Heart left ventricle (tissue), 16 donors: ENCODE results near the gene SLC5A2. TPM values are rescaled to one million over a fixed set of nuclear protein-coding genes. Genes with fewer than 3 reads are reported as not detected.

Source experiments
- ATAC-seq, 4 donors: fragments of 200-7000 bp; cut with Tn5 transposase; one replicate each; pipeline ENCODE4 v1.9.1; 2020 to 2022; ENCODE audit warnings: moderate library complexity in 4 of 4, mild to moderate bottlenecking in 3 of 4, moderate number of reproducible peaks in 1 of 4
- DNase-seq, 5 donors: peaks; one replicate each; pipeline ENCODE4 v3.0.0-alpha.2; 2020
- H3K27ac ChIP-seq, 12 donors: fragments of 200-600 bp; sonication (generic) in 4 of 12; one replicate each; pipeline versions ENCODE4 v1.5.0 to v1.8.0; 2016 to 2022; ENCODE audit warnings: mild to moderate bottlenecking in 2 of 12
- H3K27me3 ChIP-seq, 9 donors: fragments of 200-600 bp; sonication (generic) in 2 of 9; one replicate each; pipeline versions ENCODE4 v1.5.1 to v1.8.0; 2016 to 2022; ENCODE audit warnings: mild to moderate bottlenecking in 3 of 9
- H3K36me3 ChIP-seq, 9 donors: fragments of 200-600 bp; sonication (generic) in 2 of 9; one replicate each; pipeline versions ENCODE4 v1.5.0 to v1.8.0; 2018 to 2022; ENCODE audit warnings: mild to moderate bottlenecking in 2 of 9
- H3K4me1 ChIP-seq, 12 donors: fragments of 200-600 bp; sonication (generic) in 4 of 12; one replicate each; pipeline versions ENCODE4 v1.5.0 to v1.8.0; 2016 to 2022; ENCODE audit warnings: mild to moderate bottlenecking in 3 of 12
- H3K4me3 ChIP-seq, 12 donors: fragments of 200-600 bp; sonication (generic) in 4 of 12; one replicate each; pipeline versions ENCODE4 v1.5.0 to v1.8.0; 2017 to 2022; ENCODE audit warnings: mild to moderate bottlenecking in 9 of 12, moderate library complexity in 4 of 12
- H3K9me3 ChIP-seq, 12 donors: fragments of 200-600 bp; sonication (generic) in 4 of 12; one replicate each; pipeline versions ENCODE4 v1.5.0 to v1.8.0; 2016 to 2022; ENCODE audit warnings: mild to moderate bottlenecking in 1 of 12
- CTCF ChIP-seq, 12 donors: fragments of 200-600 bp; sonication (generic) in 4 of 12; IDR thresholded peaks; one replicate each; pipeline versions ENCODE4 v1.5.0 to v1.8.0; 2018 to 2022; ENCODE audit warnings: antibody characterized with exemption in 12 of 12, mild to moderate bottlenecking in 5 of 12
- POLR2A ChIP-seq, 2 donors: fragments of 450-650 bp; IDR thresholded peaks; one replicate each; pipeline ENCODE4 v1.6.1; 2017; ENCODE audit warnings: antibody characterized with exemption in 2 of 2, mild to moderate bottlenecking in 2 of 2, moderate library complexity in 2 of 2
- WGBS, 4 donors: extraction: QIAGEN DNeasy Blood & Tissue Kit in 2 of 4; methylation state at CpG; one replicate each; pipeline versions ENCODE4 v1.1.5 to v1.1.7; 2013 to 2018; 5-methylcytosine and 5-hydroxymethylcytosine counted together
- intact Hi-C, 10 donors: fragments of 100-400 bp; cut with DNase I; formaldehyde crosslinking; loops; one replicate each; pipeline versions ENCODE4 v1.11.1 to v1.14.2; 2022
- polyA plus RNA-seq, 2 donors: library from polyadenylated mRNA; stranded (reverse); fragments of 200-250 nt; gene quantifications; one replicate each; pipeline ENCODE4 v1.2.3, GENCODE V29; 2013
- total RNA-seq, 9 donors: library from RNA; depleted of rRNA in 2 of 9; stranded (reverse); fragments of >200 nt in 2 of 9; fragmentation: NEBNext Ultra II Directional in 3 of 9; extraction: Animal tissue kit (Norgen Biotek cat#: 25700) in 3 of 9; gene quantifications; one replicate each; pipeline versions ENCODE4 v1.1.0 to v1.2.4, GENCODE V29; 2016 to 2023
- donor health status: ischemic (EF 13 %, LVEDD 7.1; RV severe dilation, severe dysfunction).
- donor health status: healthy with polysubstance abuse.
- donor health status: DM: no; HTN: yes; CAD: no.
- donor health status: DM: no; HTN: no; CAD: no.
- donor health status: ischemic (EF 25% LVEDD 6.9; RV normal size, moderate dysfunction).
- donor health status: ischemic (EF 25% LVEDD 5.7; RV mildly dilated, moderate dysfunction).
- donor health status: healthy.
- donor health status: DM: yes; HTN: yes; CAD: no.
- donor health status: ischemic (EF 35%, LVEDD 5.7; RV mildly dilated, moderate dysfunction).
- donor health status: nonischemic (EF 11% LVEDD 7.7; RV severe dilation, severe dysfunction).
- donor health status: DM: yes; HTN: yes; CAD: no.
- donor health status: PGD.
- donor health status: ischemic (EF 29% LVEDD 5.4; RV normal size, mild dysfunction).
- donor health status: nonischemic (EF 23%, LVEDD 6.1; RV moderate dilation, normal function).

Gene SLC5A2
- total and polyA plus RNA-seq, 11 donors, result 0.08 to 0.76 TPM; not detected in 9

- 77 to 83% (median 80%) methylated on average over 12 of the region's 12 CpGs for WGBS, 4 donors
- H3K9me3 ChIP-seq, result no peaks in the 10 kb centered on the region
- H3K4me3 ChIP-seq, result no peak overlapping the region
- peaks cover 0 to 50% (median 39%) of the 10 kb centered on the region in 9 donors for H3K36me3 ChIP-seq
- intact Hi-C loops, result loop anchor here in 2 of 10 donors (5.0 kb wide), 1 partner anchor 33 kb away; the partner anchor contains the start of gene RUSF1 (in 2 of the 2)
- TF ChIP-seq CTCF (IDR thresholded peaks at IDR 0.05) (no peak), POLR2A (IDR thresholded peaks at IDR 0.05) (no peak)
- H3K4me1 ChIP-seq, result peaks cover 0 to 31% (median 14%) of the 10 kb centered on the region in 12 donors
- peak overlapping the region in 1 of 12 donors; percentile 97 for H3K27ac ChIP-seq
- peaks cover 0 to 2% (median 0%) of the 10 kb centered on the region in 9 donors for H3K27me3 ChIP-seq
- ATAC-seq, result no peak
- DNase-seq, result no peak
Observed at GRCh38 chr16:31474173-31474714, 8.7 kb upstream of the SLC5A2 start.

GRCh38 chr16:31474773-31475738, 7.9 kb upstream of the SLC5A2 start:
- Histone ChIP-seq H3K27ac (peak overlapping the region in 1 of 12 donors; percentile 97), H3K36me3 (peaks cover 0 to 50% (median 39%) of the 10 kb centered on the region in 9 donors), H3K9me3 (no peaks in the 10 kb centered on the region), H3K27me3 (peaks cover 0 to 2% (median 0%) of the 10 kb centered on the region in 9 donors), H3K4me1 (peaks cover 0 to 31% (median 14%) of the 10 kb centered on the region in 12 donors), H3K4me3 (no peak overlapping the region)
- intact Hi-C loops, result loop anchor here in 2 of 10 donors (5.0 kb wide), 1 partner anchor 32 kb away; the partner anchor contains the start of gene RUSF1 (in 2 of the 2)
- no peak for TF ChIP-seq CTCF (IDR thresholded peaks at IDR 0.05)
- DNase-seq, result no peak
- 91 to 95% (median 93%) methylated on average over 12 of the region's 12 CpGs for WGBS, 4 donors
- no peak for ATAC-seq

- H3K27me3 ChIP-seq, result peaks cover 0 to 2% (median 0%) of the 10 kb centered on the region in 9 donors
- intact Hi-C loops, result no loop called here
- H3K4me3 ChIP-seq, result peak overlapping the region in 1 of 12 donors; percentile 56
- H3K4me1 ChIP-seq, result peaks cover 0 to 34% (median 17%) of the 10 kb centered on the region in 12 donors
- peak overlapping the region in 1 of 12 donors; percentile 72 for H3K27ac ChIP-seq
- WGBS, 4 donors, result 83 to 89% (median 88%) methylated on average over 20 to 26 of the region's 26 CpGs
- ATAC-seq (no peak), DNase-seq (no peak)
- no peaks in the 10 kb centered on the region for H3K9me3 ChIP-seq
- TF ChIP-seq POLR2A (IDR thresholded peaks at IDR 0.05), result no peak
- TF ChIP-seq CTCF (IDR thresholded peaks at IDR 0.05), result no peak
- peaks cover 0 to 50% (median 39%) of the 10 kb centered on the region in 9 donors for H3K36me3 ChIP-seq
Observed at GRCh38 chr16:31475946-31476302, 7.0 kb upstream of the SLC5A2 start.
